CD14-positive monocyte (primary cell): Measurements from ENCODE around the gene MAGEF1. TPM values are rescaled to one million over a fixed set of nuclear protein-coding genes. Genes with fewer than 3 reads are reported as not detected.

Experiments used
- DNase-seq, 3 donors: peaks; one replicate each; pipeline ENCODE4 v3.0.0-alpha.2; 2011 to 2022
- H2AFZ ChIP-seq: 2 replicates; pipeline ENCODE4 v1.6.0; 2012; ENCODE audit warnings: mild to moderate bottlenecking, low read depth, low read length, inconsistent platforms; ENCODE audit not compliant: insufficient read depth, poor library complexity, severe bottlenecking
- H3K27ac ChIP-seq, 2 donors: 1 replicate in 1 of 2; 2 replicates in 1 of 2; pipeline ENCODE4 v1.5.1; 2012 to 2013; ENCODE audit warnings: low read length in 2 of 2, control low read depth in 1 of 2, inconsistent platforms in 1 of 2, low read depth in 1 of 2, mild to moderate bottlenecking in 1 of 2
- H3K27me3 ChIP-seq, 2 donors: one replicate each; pipeline versions ENCODE4 v1.6.0 to v1.6.1; 2011 to 2013; ENCODE audit warnings: low read length in 2 of 2; ENCODE audit not compliant: control insufficient read depth in 2 of 2, insufficient read depth in 2 of 2
- H3K36me3 ChIP-seq, 2 donors: replicated peaks in 1 of 2; 1 replicate in 1 of 2; 2 replicates in 1 of 2; pipeline versions ENCODE4 v1.5.1 to v1.6.1; 2012 to 2013; ENCODE audit warnings: low read length in 2 of 2, control low read depth in 1 of 2, inconsistent platforms in 1 of 2, mild to moderate bottlenecking in 1 of 2; ENCODE audit not compliant: insufficient read depth in 2 of 2, control insufficient read depth in 1 of 2
- H3K4me1 ChIP-seq, 2 donors: 1 replicate in 1 of 2; 2 replicates in 1 of 2; pipeline versions ENCODE4 v1.5.1 to v1.6.1; 2012 to 2013; ENCODE audit warnings: low read length in 2 of 2, control low read depth in 1 of 2, inconsistent platforms in 1 of 2, mild to moderate bottlenecking in 1 of 2, moderate library complexity in 1 of 2; ENCODE audit not compliant: insufficient read depth in 2 of 2, control insufficient read depth in 1 of 2
- H3K4me2 ChIP-seq: replicated peaks from 2 replicates; pipeline ENCODE3; 2012; ENCODE audit warnings: low read length, moderate library complexity, mild to moderate bottlenecking; ENCODE audit not compliant: poor library complexity, severe bottlenecking; ENCODE audit errors: extremely low read depth
- H3K4me3 ChIP-seq, 3 experiments: fragments of 200-600 bp in 1 of 3; sonication (generic) in 1 of 3; replicated peaks in 1 of 3; 1 replicate in 2 of 3; 2 replicates in 1 of 3; pipeline ENCODE4 v1.5.1; 2011 to 2013; ENCODE audit warnings: low read length in 3 of 3, mild to moderate bottlenecking in 3 of 3, control low read depth in 2 of 3, low read depth in 2 of 3, inconsistent platforms in 1 of 3, moderate library complexity in 1 of 3
- H3K79me2 ChIP-seq: 2 replicates; pipeline ENCODE4 v1.6.0; 2012; ENCODE audit warnings: mild to moderate bottlenecking, control low read depth, inconsistent platforms, low read length, moderate library complexity; ENCODE audit not compliant: insufficient read depth
- H3K9ac ChIP-seq: 2 replicates; pipeline ENCODE4 v1.6.0; 2017; ENCODE audit warnings: low read length, mild to moderate bottlenecking; ENCODE audit not compliant: insufficient read depth, poor library complexity, severe bottlenecking
- H3K9me3 ChIP-seq, 2 donors: replicated peaks in 1 of 2; 1 replicate in 1 of 2; 2 replicates in 1 of 2; pipeline versions ENCODE4 v1.5.1 to v1.6.1; 2012 to 2013; ENCODE audit warnings: low read length in 2 of 2, control low read depth in 1 of 2; ENCODE audit not compliant: control insufficient read depth in 1 of 2, insufficient read depth in 1 of 2
- H4K20me1 ChIP-seq: 2 replicates; pipeline ENCODE4 v1.6.0; 2012; ENCODE audit warnings: mild to moderate bottlenecking, low read length, control low read depth, moderate library complexity; ENCODE audit not compliant: insufficient read depth
- H3K27ac Mint-ChIP-seq, 7 donors: one replicate each; pipeline ENCODE4 v1.8.0; 2020; ENCODE audit warnings: mild to moderate bottlenecking in 7 of 7, mixed read lengths in 7 of 7, moderate library complexity in 6 of 7, inconsistent platforms in 2 of 7
- H3K27me3 Mint-ChIP-seq, 3 donors: one replicate each; pipeline ENCODE4 v1.8.0; 2021 to 2022; ENCODE audit warnings: low read depth in 3 of 3, mild to moderate bottlenecking in 3 of 3, mixed read lengths in 3 of 3, moderate library complexity in 3 of 3, inconsistent platforms in 1 of 3
- H3K36me3 Mint-ChIP-seq, 2 donors: one replicate each; pipeline ENCODE4 v1.8.0; 2020; ENCODE audit warnings: mixed read lengths in 2 of 2, inconsistent platforms in 1 of 2, mild to moderate bottlenecking in 1 of 2
- H3K4me1 Mint-ChIP-seq: one replicate; pipeline ENCODE4 v1.8.0; 2020; ENCODE audit warnings: mild to moderate bottlenecking, mixed read lengths
- H3K4me3 Mint-ChIP-seq, 2 donors: one replicate each; pipeline ENCODE4 v1.8.0; 2020; ENCODE audit warnings: mild to moderate bottlenecking in 2 of 2, mixed read lengths in 2 of 2, moderate library complexity in 1 of 2
- H3K9me3 Mint-ChIP-seq, 7 donors: one replicate each; pipeline ENCODE4 v1.8.0; 2020 to 2022; ENCODE audit warnings: mixed read lengths in 7 of 7, mild to moderate bottlenecking in 6 of 7, moderate library complexity in 6 of 7, inconsistent platforms in 2 of 7
- CTCF ChIP-seq: fragments of 200-600 bp; IDR thresholded peaks from one replicate; pipeline ENCODE4 v1.8.0; 2022; ENCODE audit warnings: antibody characterized with exemption, mild to moderate bottlenecking
- WGBS: methylation state at CpG from one replicate; pipeline ENCODE4 v1.1.5; 2013; ENCODE audit warnings: missing lambda C conversion rate; ENCODE audit not compliant: insufficient coverage; 5-methylcytosine and 5-hydroxymethylcytosine counted together
- intact Hi-C, 2 donors: fragments of 100-400 bp; cut with micrococcal nuclease; formaldehyde crosslinking; loops; one replicate each; pipeline versions ENCODE4 v1.15.0 to v1.15.1; 2023
- polyA plus RNA-seq, 3 donors: library from polyadenylated mRNA; depleted of rRNA in 1 of 3; unstranded in 2 of 3; stranded (reverse) in 1 of 3; fragments of 300-500 nt in 2 of 3; fragments of >200 nt in 1 of 3; fragmentation: Illumina TruSeq in 2 of 3; gene quantifications; 1 replicate in 2 of 3; 2 replicates in 1 of 3; pipeline ENCODE4 v1.2.3, GENCODE V29; 2012 to 2021

MAGEF1 gene
- polyA plus RNA-seq, 3 donors = 1.7 to 14.8 (median 12.2) TPM

GRCh38 chr3:184697845-184698244, 14.0 kb downstream of the MAGEF1 start:
- H3K79me2 ChIP-seq = no peaks in the 10 kb centered on the region
- H3K4me1 ChIP-seq = peaks cover 14 to 15% of the 10 kb centered on the region in 2 donors
- no peak for TF ChIP-seq CTCF
- intact Hi-C loops = no loop called here
- Mint-ChIP-seq H3K9me3 (peaks cover 0 to 2% (median 0%) of the 10 kb centered on the region in 7 donors), H3K27ac (peak overlapping the region in 1 of 7 donors; percentile 25), H3K4me1 (peaks cover 15% of the 10 kb centered on the region), H3K27me3 (peaks cover 0 to 4% (median 2%) of the 10 kb centered on the region in 3 donors), H3K4me3 (no peak overlapping the region), H3K36me3 (peaks cover 0 to 3% of the 10 kb centered on the region in 2 donors)
- H3K36me3 ChIP-seq = no peaks in the 10 kb centered on the region
- H3K9me3 ChIP-seq = no peaks in the 10 kb centered on the region
- 100% methylated on average over 1 of the region's 8 CpGs for WGBS
- H2AFZ ChIP-seq = no peak overlapping the region
- no peak overlapping the region for H3K4me3 ChIP-seq
- H3K27me3 ChIP-seq = no peaks in the 10 kb centered on the region
- DNase-seq = no peak
- no peaks in the 10 kb centered on the region for H4K20me1 ChIP-seq
- H3K27ac ChIP-seq = no peak overlapping the region
- H3K9ac ChIP-seq = no peak overlapping the region
- H3K4me2 ChIP-seq = no peak overlapping the region

- no peak for TF ChIP-seq CTCF
- 82% methylated on average over 8 of the region's 8 CpGs for WGBS
- H3K4me2 ChIP-seq = peak overlapping the region; percentile 50
- H3K27me3 Mint-ChIP-seq = peaks cover 2 to 5% (median 4%) of the 10 kb centered on the region in 3 donors
- no peak for DNase-seq
- H3K4me3 ChIP-seq = no peak overlapping the region
- H4K20me1 ChIP-seq = no peaks in the 10 kb centered on the region
- H3K9me3 Mint-ChIP-seq = peaks cover 0 to 2% (median 0%) of the 10 kb centered on the region in 7 donors
- no peak overlapping the region for H3K4me3 Mint-ChIP-seq
- intact Hi-C loops = no loop called here
- peak overlapping the region; percentile 17 for H3K9ac ChIP-seq
- peaks cover 22 to 23% of the 10 kb centered on the region in 2 donors for H3K4me1 ChIP-seq
- H3K36me3 Mint-ChIP-seq = peaks cover 0 to 3% of the 10 kb centered on the region in 2 donors
- no peak overlapping the region for H3K27ac ChIP-seq
- H3K79me2 ChIP-seq = no peaks in the 10 kb centered on the region
- peak overlapping the region in 1 of 7 donors; percentile 59 for H3K27ac Mint-ChIP-seq
- no peaks in the 10 kb centered on the region for H3K9me3 ChIP-seq
- peaks cover 24% of the 10 kb centered on the region for H3K4me1 Mint-ChIP-seq
- H3K27me3 ChIP-seq = no peaks in the 10 kb centered on the region
- H3K36me3 ChIP-seq = no peaks in the 10 kb centered on the region
- no peak overlapping the region for H2AFZ ChIP-seq
Measured at GRCh38 chr3:184696697-184697096, 15.2 kb downstream of the MAGEF1 start.
